Lower leg skin (tissue), 4 donors: ENCODE measurements around the gene AAR2. TPM values are rescaled to one million over a fixed set of nuclear protein-coding genes. Genes with fewer than 3 reads are reported as not detected.

Experiments
- DNase-seq, 2 donors: peaks; one replicate each; pipeline ENCODE4 v3.0.0-alpha.2; 2019; ENCODE audit warnings: low spot score in 2 of 2
- H3K4me3 ChIP-seq: fragments of 200-600 bp; sonication (generic); 2 replicates; pipeline ENCODE4 v1.5.1; 2017; ENCODE audit warnings: mild to moderate bottlenecking, low read depth; ENCODE audit not compliant: poor library complexity, severe bottlenecking
- CTCF ChIP-seq, 3 donors: fragments of 450-650 bp; IDR thresholded peaks; one replicate each; pipeline ENCODE4 v1.5.1; 2016; ENCODE audit warnings: antibody characterized with exemption in 3 of 3, mild to moderate bottlenecking in 3 of 3, moderate library complexity in 2 of 3
- POLR2A ChIP-seq, 2 donors: fragments of 450-650 bp; IDR thresholded peaks; one replicate each; pipeline ENCODE4 v1.6.1; 2016 to 2017; ENCODE audit warnings: antibody characterized with exemption in 2 of 2, mild to moderate bottlenecking in 1 of 2, moderate library complexity in 1 of 2
- WGBS, 2 donors: methylation state at CpG; one replicate each; pipeline ENCODE4 v1.1.5; 2018; 5-methylcytosine and 5-hydroxymethylcytosine counted together
- intact Hi-C: fragments of 100-400 bp; cut with DNase I; formaldehyde crosslinking; loops from one replicate; pipeline ENCODE4 v1.15.0; 2023; ENCODE audit warnings: low total_unique reads
- total RNA-seq, 4 donors: library from RNA; depleted of rRNA; stranded (reverse); fragments of >200 nt; gene quantifications; one replicate each; pipeline ENCODE4 v1.1.0, GENCODE V29; 2016

The AAR2 gene
- total RNA-seq, 4 donors from 2014 or later: 37.1 to 54.5 (median 38.7) TPM

GRCh38 chr20:36261389-36262105 lies 25.3 kb downstream of the AAR2 start:
- TF ChIP-seq CTCF (IDR thresholded peaks at IDR 0.05) (no peak), POLR2A (IDR thresholded peaks at IDR 0.05) (no peak)
- no peak overlapping the region for H3K4me3 ChIP-seq
- intact Hi-C loops: no loop called here
- WGBS, 2 donors: 76 to 85% methylated on average over 12 of the region's 12 CpGs
- no peak for DNase-seq

GRCh38 chr20:36262440-36262839 lies 26.2 kb downstream of the AAR2 start:
- 89 to 91% methylated on average over 11 to 12 of the region's 12 CpGs for WGBS, 2 donors
- no peak for TF ChIP-seq POLR2A (IDR thresholded peaks at IDR 0.05)
- no peak for TF ChIP-seq CTCF (IDR thresholded peaks at IDR 0.05)
- no peak overlapping the region for H3K4me3 ChIP-seq
- DNase-seq: no peak
- intact Hi-C loops: no loop called here

GRCh38 chr20:36264426-36265246 lies 28.4 kb downstream of the AAR2 start:
- TF ChIP-seq CTCF (IDR thresholded peaks at IDR 0.05) (no peak), POLR2A (IDR thresholded peaks at IDR 0.05) (no peak)
- intact Hi-C loops: no loop called here
- no peak for DNase-seq
- WGBS, 2 donors: 91 to 95% methylated on average over 20 of the region's 20 CpGs
- H3K4me3 ChIP-seq: no peak overlapping the region

- intact Hi-C loops: no loop called here
- H3K4me3 ChIP-seq: no peak overlapping the region
- TF ChIP-seq POLR2A (IDR thresholded peaks at IDR 0.05) (no peak), CTCF (IDR thresholded peaks at IDR 0.05) (no peak)
- DNase-seq: no peak
- 78 to 89% methylated on average over 4 to 6 of the region's 6 CpGs for WGBS, 2 donors
These were observed 29.9 kb downstream of the AAR2 start for GRCh38 chr20:36266189-36266588.

GRCh38 chr20:36267605-36268381 lies 31.5 kb downstream of the AAR2 start:
- no peak for TF ChIP-seq CTCF (IDR thresholded peaks at IDR 0.05)
- no peak for TF ChIP-seq POLR2A (IDR thresholded peaks at IDR 0.05)
- DNase-seq: peak in 1 of 2 donors; percentile 79
- H3K4me3 ChIP-seq: no peak overlapping the region
- intact Hi-C loops: no loop called here
- WGBS, 2 donors: 75 to 79% methylated on average over 17 to 24 of the region's 24 CpGs
